Testis (tissue), 2 donors: Measurements from ENCODE around the gene CLIP2.

Source experiments
- CTCF ChIP-seq, 3 experiments: fragments of 450-650 bp in 2 of 3; fragments of 200-600 bp in 1 of 3; sonication (generic) in 1 of 3; IDR thresholded peaks; one replicate each; pipeline ENCODE4 v1.5.1; 2016 to 2019; ENCODE audit warnings: antibody characterized with exemption in 3 of 3, mild to moderate bottlenecking in 2 of 3, moderate library complexity in 1 of 3
- POLR2A ChIP-seq: fragments of 450-650 bp; IDR thresholded peaks from one replicate; pipeline ENCODE4 v1.6.1; 2017; ENCODE audit warnings: antibody characterized with exemption, mild to moderate bottlenecking, moderate library complexity

DNA sequence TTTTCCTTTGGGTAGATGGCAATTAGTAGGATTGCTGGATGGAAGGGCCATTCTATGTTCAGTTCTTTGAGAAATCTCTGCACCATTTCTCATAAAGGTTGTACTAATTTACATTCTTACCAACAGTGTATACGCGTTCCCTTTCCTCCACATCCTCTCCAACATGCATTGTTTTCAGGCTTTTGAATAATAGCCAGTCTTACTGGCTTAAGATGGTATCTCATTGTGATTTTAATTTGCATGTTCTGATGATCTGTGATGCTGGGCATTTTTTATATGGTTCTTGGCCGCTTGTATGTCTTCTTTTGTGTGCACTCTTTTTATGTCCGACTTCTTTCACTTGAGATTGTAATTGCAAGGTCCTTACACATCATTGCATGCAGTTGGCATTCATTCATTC lies 11.7 kb downstream of the CLIP2 start:
- no peak for TF ChIP-seq CTCF (IDR thresholded peaks at IDR 0.05)
- no peak for TF ChIP-seq POLR2A
